T-helper 2 cell treated with Interferon-gamma antibody and Interleukin-4, amounts not matched to agents 5 μg/mL and 100 μg/mL, for 36 hours (primary cell): ENCODE results near the gene CHST13.

ENCODE experiments used
- DNase-seq: peaks from one replicate; pipeline ENCODE4 v3.0.0; 2021; ENCODE audit warnings: low spot score
- H3K27ac Mint-ChIP-seq: one replicate; pipeline ENCODE4 v1.8.0; 2021; ENCODE audit warnings: mild to moderate bottlenecking, mixed read lengths
- H3K27me3 Mint-ChIP-seq: one replicate; pipeline ENCODE4 v1.8.0; 2021; ENCODE audit warnings: low read depth, mixed read lengths
- H3K36me3 Mint-ChIP-seq: one replicate; pipeline ENCODE4 v1.8.0; 2021; ENCODE audit warnings: low read depth, mixed read lengths
- H3K4me1 Mint-ChIP-seq: one replicate; pipeline ENCODE4 v1.8.0; 2021; ENCODE audit warnings: low read depth, mixed read lengths
- H3K4me3 Mint-ChIP-seq: one replicate; pipeline ENCODE4 v1.8.0; 2022; ENCODE audit warnings: mild to moderate bottlenecking, moderate library complexity, mixed read lengths
- H3K9me3 Mint-ChIP-seq: one replicate; pipeline ENCODE4 v1.8.0; 2021; ENCODE audit warnings: mixed read lengths

CHST13 gene

DNA sequence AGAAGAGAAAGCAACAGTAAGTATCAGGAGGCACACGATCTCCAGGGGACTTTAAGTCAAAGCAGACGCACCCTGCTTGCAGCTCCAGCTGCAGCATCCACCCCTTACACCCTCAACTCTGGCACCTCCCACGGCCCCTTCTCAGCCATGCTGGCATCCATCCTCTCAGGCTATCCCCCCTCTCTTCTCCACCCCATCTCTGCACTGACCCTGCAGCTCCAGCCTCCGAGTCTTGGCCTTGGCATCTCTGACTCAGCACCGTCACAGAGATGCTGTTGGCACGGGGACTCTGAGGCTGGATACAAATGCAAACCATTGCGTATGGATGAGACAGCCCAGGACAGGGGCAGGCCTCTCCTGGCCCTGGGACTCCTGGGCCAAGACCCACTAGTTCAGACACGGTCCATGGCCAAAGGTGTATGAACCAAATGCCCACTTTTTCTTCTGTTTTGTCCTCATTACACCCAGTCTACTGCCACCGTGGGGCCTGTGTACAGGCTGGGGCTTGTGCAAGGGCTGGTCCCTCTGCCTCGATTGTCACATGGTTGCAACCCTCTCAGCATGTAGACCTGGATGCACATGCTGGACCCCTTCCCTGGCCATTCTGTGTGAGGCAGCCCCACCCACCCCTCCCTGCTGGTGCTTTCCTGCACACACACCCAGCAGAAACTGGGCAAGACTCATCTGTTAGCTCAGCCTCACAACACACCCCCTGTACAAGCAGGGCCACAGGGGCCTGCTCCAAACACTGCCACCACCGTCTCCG lies 29.6 kb upstream of the CHST13 start:
- peak overlapping the region; percentile 55 for H3K27ac Mint-ChIP-seq
- H3K4me1 Mint-ChIP-seq = peaks cover 4% of the 10 kb centered on the region
- no peak overlapping the region for H3K4me3 Mint-ChIP-seq
- no peaks in the 10 kb centered on the region for H3K27me3 Mint-ChIP-seq
- H3K9me3 Mint-ChIP-seq = no peaks in the 10 kb centered on the region
- no peaks in the 10 kb centered on the region for H3K36me3 Mint-ChIP-seq
- DNase-seq = no peak

DNA sequence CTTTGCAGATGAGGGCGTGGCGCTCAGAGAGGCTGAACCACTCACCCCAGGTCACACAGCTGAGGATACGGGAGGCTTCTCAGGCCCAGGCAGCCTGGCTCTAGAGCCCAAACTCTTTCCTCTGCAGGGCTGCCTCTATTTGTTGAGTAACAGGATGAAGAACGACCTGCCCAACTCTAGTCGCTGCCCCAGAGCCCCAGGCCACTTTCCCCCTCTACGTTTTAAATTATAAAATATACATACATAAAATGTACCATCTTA lies 29.1 kb upstream of the CHST13 start:
- Mint-ChIP-seq H3K36me3 (no peaks in the 10 kb centered on the region), H3K4me3 (no peak overlapping the region), H3K9me3 (no peaks in the 10 kb centered on the region), H3K4me1 (peaks cover 4% of the 10 kb centered on the region), H3K27ac (no peak overlapping the region), H3K27me3 (no peaks in the 10 kb centered on the region)
- DNase-seq = no peak

DNA sequence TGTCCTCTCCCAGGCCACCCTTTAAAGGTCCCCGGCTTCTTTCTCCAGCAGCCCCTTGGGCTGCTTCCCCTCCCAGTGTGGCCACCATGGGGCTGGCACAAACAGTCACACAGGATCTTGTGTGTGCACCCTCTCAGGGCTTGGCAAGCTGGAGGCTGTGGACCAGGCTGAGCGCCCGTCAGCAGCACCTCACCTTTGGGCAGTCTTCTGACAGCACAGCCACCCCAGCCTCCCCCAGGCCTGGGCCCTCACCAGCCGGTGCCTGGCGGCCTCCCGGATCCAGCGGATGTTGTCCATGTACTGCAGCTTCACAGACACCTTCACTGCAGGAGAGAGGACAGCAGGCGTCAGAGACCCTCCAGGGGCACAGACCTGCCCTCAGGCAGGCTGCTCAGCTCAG lies 28.2 kb upstream of the CHST13 start:
- DNase-seq = no peak
- no peaks in the 10 kb centered on the region for H3K9me3 Mint-ChIP-seq
- peaks cover 4% of the 10 kb centered on the region for H3K4me1 Mint-ChIP-seq
- H3K27me3 Mint-ChIP-seq = no peaks in the 10 kb centered on the region
- H3K36me3 Mint-ChIP-seq = no peaks in the 10 kb centered on the region
- H3K27ac Mint-ChIP-seq = no peak overlapping the region
- no peak overlapping the region for H3K4me3 Mint-ChIP-seq

DNA sequence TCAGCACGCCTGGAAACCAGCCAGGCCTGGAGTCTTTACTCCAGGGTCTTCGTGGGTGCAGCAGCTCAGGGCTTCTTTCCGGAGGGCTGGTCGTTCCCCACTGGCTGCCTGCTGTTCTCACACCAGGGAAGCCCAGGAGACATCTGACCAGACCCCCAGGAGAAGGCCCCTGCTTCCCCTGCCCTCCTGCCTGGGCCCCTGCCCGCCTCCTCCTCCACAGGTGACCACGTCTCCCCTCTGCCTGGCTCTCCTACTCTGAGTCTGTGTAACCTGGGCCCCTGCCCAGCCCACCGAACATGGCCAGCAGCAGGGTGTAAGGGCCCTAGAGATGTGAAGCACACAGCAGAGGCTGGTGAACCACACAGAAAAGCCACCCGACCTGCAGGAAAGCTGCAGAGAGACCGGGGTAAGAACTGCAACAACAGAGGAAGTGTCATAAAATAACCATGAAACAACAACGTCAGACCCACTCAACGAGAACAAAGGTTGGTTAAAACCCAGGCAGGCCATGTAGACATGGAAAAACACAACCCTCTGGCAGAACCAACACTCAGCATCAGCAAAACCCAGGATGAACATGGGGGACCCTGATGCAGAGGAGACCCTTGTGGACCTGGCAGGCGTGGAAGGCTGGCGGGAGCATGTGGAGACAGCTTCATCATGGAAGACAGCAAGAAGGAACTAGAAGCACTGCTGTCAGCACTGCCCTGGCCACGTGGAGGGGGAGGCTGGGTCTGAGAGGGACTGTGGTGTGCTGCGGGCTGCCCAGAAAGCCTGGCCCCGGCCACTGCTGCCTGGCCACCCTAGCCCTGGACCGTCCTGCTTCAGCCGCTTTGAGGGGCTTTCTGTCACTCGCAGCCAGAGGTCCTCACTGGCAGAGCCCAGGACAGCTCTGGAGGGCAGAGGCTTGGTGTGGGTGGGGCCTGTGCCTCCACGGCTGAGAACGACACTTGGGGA lies 26.8 kb upstream of the CHST13 start:
- peak overlapping the region; percentile 85 for H3K27ac Mint-ChIP-seq

DNA sequence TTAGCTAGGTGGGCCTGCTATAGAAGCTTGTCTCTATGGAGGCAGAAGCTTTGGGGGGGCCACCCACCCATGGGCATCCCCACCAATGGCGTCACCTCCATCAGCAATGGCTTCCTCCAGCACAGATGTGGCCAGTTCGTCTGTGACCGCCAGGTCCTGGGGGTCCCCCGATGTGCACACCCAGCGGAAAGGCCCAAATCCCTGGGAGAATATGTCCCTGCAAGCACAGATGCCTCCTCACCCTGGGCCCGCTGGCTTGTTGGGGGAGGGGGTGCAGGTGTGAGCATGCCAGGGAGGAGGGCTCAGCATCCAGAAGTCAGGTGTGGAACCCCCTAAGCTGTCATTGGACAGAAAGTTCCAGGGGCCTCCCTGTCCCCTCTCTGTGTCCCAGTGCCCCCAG lies 26.0 kb upstream of the CHST13 start:
- no peak for DNase-seq
- no peaks in the 10 kb centered on the region for H3K9me3 Mint-ChIP-seq
- H3K27me3 Mint-ChIP-seq = no peaks in the 10 kb centered on the region
- H3K36me3 Mint-ChIP-seq = no peaks in the 10 kb centered on the region
- H3K27ac Mint-ChIP-seq = no peak overlapping the region
- H3K4me1 Mint-ChIP-seq = peaks cover 4% of the 10 kb centered on the region
- H3K4me3 Mint-ChIP-seq = no peak overlapping the region

More for the DNA sequence above, 26.8 kb upstream of the CHST13 start:
- H3K27me3 Mint-ChIP-seq = no peaks in the 10 kb centered on the region
- H3K36me3 Mint-ChIP-seq = no peaks in the 10 kb centered on the region
- H3K9me3 Mint-ChIP-seq = no peaks in the 10 kb centered on the region
- H3K4me3 Mint-ChIP-seq = no peak overlapping the region
- peaks cover 4% of the 10 kb centered on the region for H3K4me1 Mint-ChIP-seq
- DNase-seq = no peak

DNA sequence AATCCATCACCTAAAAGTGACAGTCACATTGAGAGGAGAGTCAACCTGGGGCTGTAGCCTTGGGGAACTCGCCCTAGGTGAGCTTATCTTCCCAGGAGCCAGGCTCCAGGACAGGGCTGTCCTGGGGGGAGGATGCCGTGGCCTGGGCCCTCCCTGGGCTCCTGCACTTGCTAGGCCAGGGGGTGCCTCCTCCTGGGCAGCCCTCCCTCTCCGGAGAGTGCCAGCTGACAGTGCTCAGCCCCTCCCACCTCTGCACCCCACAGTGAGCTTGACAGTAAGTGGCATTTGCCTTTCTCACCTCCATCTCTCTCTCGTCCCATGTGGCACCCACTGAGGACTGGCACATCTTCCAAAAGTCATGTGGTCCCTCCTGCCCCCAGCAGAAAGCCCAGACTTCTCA lies 25.5 kb upstream of the CHST13 start:
- Mint-ChIP-seq H3K9me3 (no peaks in the 10 kb centered on the region), H3K27ac (no peak overlapping the region), H3K36me3 (no peaks in the 10 kb centered on the region), H3K4me3 (no peak overlapping the region), H3K4me1 (peaks cover 4% of the 10 kb centered on the region), H3K27me3 (no peaks in the 10 kb centered on the region)
- no peak for DNase-seq

DNA sequence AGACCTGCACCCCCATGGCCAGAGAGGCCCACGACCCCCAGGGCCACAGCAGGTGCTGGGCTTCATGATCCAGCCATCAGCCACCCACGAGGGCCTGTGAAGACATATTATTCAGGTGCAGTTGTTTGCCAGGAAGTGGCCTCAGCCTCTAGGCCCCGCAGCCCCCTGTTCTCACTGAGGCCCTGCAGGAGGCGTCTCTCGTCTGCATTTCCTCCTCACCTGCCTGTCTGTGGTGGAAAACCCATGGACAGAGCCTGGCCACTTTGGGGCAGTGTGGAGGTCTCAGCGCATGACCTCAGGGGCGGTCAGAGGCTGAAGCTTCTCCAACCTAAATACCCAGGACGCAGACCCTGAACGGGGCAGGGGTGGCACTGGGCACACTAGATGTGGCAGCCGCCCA lies 25.0 kb upstream of the CHST13 start:
- Mint-ChIP-seq H3K9me3 (no peaks in the 10 kb centered on the region), H3K36me3 (no peaks in the 10 kb centered on the region), H3K27ac (no peak overlapping the region), H3K4me1 (peaks cover 4% of the 10 kb centered on the region), H3K27me3 (no peaks in the 10 kb centered on the region), H3K4me3 (no peak overlapping the region)
- no peak for DNase-seq

DNA sequence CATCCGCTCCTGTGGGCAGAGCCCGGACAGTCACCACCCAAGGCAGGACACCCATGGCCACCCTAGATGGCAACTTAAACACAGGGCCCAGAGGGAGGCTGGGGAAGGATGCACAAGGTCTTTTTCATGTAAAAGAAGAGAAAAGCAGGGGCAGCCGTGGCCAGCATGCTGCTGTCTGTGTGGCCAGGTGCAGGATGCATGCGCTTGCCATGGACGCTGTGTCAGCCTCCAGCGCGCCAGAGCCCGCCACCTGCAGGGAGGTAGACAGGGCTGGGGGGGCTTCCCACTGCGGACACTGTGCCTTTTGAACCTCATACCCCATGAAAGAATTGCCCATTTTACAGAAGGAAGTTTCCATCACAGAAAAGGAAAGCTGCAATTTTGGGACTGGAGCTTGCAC lies 24.6 kb upstream of the CHST13 start:
- Mint-ChIP-seq H3K9me3 (no peaks in the 10 kb centered on the region), H3K36me3 (no peaks in the 10 kb centered on the region), H3K4me1 (peaks cover 4% of the 10 kb centered on the region), H3K27ac (no peak overlapping the region), H3K4me3 (no peak overlapping the region), H3K27me3 (no peaks in the 10 kb centered on the region)
- DNase-seq = no peak

DNA sequence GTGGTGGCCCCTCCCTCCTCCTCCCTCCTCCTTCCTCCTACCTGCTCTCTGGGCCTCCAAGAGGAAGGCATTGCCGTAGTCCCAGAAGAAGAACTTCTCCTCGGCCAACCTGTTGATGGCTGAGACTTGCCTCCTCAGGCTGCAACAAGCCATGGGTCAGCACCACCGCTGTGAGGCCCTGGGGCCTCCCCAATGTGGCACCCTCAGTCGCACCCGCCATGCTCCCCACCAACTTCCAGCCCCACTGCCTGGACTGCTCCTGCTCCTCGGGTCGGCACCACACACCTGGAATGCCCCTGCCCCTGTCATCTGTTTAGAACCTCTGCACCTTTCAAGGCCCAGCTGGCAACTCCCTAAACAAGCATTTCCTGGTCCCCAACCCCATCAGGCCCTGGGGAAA lies 23.9 kb upstream of the CHST13 start:
- H3K27ac Mint-ChIP-seq = no peak overlapping the region
- DNase-seq = no peak
- no peak overlapping the region for H3K4me3 Mint-ChIP-seq
- no peaks in the 10 kb centered on the region for H3K9me3 Mint-ChIP-seq
- H3K36me3 Mint-ChIP-seq = no peaks in the 10 kb centered on the region
- no peaks in the 10 kb centered on the region for H3K27me3 Mint-ChIP-seq
- H3K4me1 Mint-ChIP-seq = peaks cover 4% of the 10 kb centered on the region

DNA sequence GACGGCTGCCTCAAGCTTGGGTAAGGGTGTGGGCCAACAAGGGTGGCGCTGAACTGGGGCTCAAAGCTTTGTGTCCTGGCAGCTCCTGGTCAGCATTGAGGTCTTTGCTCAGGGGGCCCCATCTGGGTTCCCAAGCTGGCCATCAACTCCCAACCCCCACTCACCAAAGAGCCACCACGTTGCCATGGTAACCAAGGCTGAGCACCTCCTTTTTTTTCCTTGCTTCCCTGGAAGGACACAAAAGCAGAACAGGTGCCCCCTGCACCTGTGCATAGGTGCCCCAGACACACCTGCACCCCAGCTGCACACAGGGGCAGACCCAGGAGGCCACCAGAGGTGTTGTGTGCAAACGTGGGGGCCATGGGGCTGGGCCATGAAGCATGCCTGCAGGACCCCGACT lies 22.9 kb upstream of the CHST13 start:
- H3K27ac Mint-ChIP-seq = no peak overlapping the region
- no peaks in the 10 kb centered on the region for H3K9me3 Mint-ChIP-seq
- H3K4me1 Mint-ChIP-seq = peaks cover 4% of the 10 kb centered on the region
- H3K36me3 Mint-ChIP-seq = no peaks in the 10 kb centered on the region
- H3K27me3 Mint-ChIP-seq = no peaks in the 10 kb centered on the region
- no peak overlapping the region for H3K4me3 Mint-ChIP-seq
- DNase-seq = no peak

DNA sequence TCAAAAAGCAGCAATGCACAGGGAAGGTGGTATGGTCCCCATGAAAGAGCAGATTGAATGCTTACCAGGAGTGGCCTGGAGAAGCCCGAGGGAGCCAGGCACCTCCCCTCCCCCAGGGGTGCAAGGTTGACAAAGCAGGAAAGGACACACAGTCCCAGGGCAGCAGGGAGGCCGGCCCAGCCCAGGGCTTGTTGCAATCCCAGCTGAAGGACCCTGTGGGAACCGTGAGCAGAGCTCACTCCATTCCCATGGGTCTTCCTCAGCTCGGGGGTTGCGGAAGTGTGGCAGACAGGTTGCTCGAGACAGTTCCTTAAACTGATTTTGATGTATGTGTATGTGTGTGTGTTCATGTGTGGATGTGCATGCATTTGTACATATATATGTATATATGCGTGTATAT lies 22.2 kb upstream of the CHST13 start:
- DNase-seq = no peak
- H3K9me3 Mint-ChIP-seq = no peaks in the 10 kb centered on the region
- peaks cover 4% of the 10 kb centered on the region for H3K4me1 Mint-ChIP-seq
- H3K36me3 Mint-ChIP-seq = no peaks in the 10 kb centered on the region
- no peak overlapping the region for H3K4me3 Mint-ChIP-seq
- no peaks in the 10 kb centered on the region for H3K27me3 Mint-ChIP-seq
- H3K27ac Mint-ChIP-seq = no peak overlapping the region

DNA sequence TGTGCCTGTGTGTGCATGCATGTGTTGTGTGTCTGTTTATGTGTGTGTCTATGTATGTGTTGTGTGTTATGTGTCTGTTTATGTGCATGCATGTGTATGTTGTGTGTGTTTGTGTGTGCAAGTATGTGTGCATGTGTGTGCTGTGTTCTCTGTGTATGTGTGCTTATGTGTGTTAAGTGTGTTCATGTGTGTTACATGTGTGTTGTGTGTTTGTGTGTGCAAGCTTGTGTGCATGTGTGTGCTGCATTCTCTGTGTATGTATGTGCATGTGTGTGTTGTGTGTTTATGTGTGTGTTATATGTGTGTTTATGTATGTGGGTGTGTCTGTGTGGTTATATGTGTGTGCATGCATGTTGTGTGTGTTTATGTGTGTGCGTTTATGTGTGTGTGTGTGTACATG lies 21.3 kb upstream of the CHST13 start:
- Mint-ChIP-seq H3K27ac (no peak overlapping the region), H3K4me3 (no peak overlapping the region), H3K27me3 (no peaks in the 10 kb centered on the region), H3K4me1 (no peaks in the 10 kb centered on the region), H3K9me3 (no peaks in the 10 kb centered on the region), H3K36me3 (no peaks in the 10 kb centered on the region)
- DNase-seq = no peak

DNA sequence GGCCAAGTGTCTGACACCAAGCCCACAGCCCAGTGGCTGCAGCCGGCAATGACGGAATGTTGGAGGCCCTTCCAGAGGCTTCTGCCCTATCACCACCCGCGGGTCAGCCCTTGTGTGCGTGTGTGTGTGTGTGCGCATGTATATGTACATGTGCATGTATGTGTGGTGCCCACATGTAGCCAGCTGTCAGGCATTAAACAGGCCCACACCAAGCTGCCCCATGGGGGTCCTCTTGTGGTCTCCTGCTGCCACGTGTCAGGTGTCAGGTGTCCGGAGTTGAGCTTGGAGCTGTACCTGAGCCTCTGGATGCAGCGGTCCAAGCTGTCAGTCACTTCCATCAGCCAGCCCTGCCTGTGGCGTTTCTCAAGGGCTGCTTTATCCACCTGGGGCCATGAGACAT lies 20.3 kb upstream of the CHST13 start:
- no peak overlapping the region for H3K4me3 Mint-ChIP-seq
- no peak for DNase-seq
- no peaks in the 10 kb centered on the region for H3K9me3 Mint-ChIP-seq
- H3K27me3 Mint-ChIP-seq = no peaks in the 10 kb centered on the region
- no peak overlapping the region for H3K27ac Mint-ChIP-seq
- no peaks in the 10 kb centered on the region for H3K36me3 Mint-ChIP-seq
- no peaks in the 10 kb centered on the region for H3K4me1 Mint-ChIP-seq

DNA sequence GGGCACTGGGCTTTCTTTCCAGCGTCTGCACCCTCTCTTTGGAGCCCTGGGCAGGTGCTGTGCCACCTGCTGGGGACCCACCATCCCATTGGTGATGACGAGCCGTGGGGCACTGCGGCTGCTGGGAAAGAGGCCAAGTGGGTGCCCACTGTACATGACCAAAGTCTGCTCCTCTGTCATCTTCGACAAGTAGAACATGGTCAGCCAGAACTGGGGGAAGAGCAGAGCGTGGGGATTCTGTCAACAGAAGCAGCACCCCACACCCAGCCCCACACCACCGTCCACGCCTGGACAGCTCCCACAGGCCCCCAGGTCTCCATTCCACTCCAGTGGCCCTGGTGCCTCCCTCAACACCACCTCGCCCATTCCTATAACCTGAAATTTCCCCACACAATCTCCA lies 16.1 kb upstream of the CHST13 start:
- Mint-ChIP-seq H3K36me3 (no peaks in the 10 kb centered on the region), H3K27me3 (no peaks in the 10 kb centered on the region), H3K4me3 (no peak overlapping the region), H3K4me1 (no peaks in the 10 kb centered on the region), H3K27ac (no peak overlapping the region), H3K9me3 (no peaks in the 10 kb centered on the region)
- DNase-seq = no peak
